Activated CD4-positive, CD25-positive, alpha-beta regulatory T cell (primary cell): ENCODE results near the gene OR1L6.

Experiments used
- DNase-seq, 4 experiments: peaks; one replicate each; lab custom pipeline; 2025; lab: John Stamatoyannopoulos, UW

The OR1L6 gene, protein sequence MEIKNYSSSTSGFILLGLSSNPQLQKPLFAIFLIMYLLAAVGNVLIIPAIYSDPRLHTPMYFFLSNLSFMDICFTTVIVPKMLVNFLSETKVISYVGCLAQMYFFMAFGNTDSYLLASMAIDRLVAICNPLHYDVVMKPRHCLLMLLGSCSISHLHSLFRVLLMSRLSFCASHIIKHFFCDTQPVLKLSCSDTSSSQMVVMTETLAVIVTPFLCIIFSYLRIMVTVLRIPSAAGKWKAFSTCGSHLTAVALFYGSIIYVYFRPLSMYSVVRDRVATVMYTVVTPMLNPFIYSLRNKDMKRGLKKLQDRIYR

DNA sequence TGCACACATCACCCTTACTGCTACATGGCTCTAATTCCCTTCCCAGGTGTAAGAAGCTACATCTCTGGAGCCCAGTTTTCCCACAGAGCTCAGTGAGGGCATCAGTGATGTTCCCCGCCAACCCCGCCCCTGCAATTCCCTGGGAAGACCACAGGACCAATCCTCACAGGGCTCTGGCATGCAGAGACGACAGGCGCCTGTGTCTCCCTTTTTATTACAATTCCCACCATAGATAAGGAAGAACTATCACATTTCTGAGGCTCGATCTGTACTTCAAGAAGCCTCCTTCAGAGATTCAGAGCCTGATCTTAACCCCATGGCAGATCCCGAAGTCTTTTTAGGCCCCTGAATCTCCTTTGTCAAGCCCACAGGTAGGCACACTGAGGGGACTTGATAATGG is at the start of gene OR1L6:
TSS of gene OR1L6 (plus strand) at position 301 of the 400 bp plus-strand sequence. CDS start 7,545 bp downstream, outside the sequence.
- no peak for DNase-seq

DNA sequence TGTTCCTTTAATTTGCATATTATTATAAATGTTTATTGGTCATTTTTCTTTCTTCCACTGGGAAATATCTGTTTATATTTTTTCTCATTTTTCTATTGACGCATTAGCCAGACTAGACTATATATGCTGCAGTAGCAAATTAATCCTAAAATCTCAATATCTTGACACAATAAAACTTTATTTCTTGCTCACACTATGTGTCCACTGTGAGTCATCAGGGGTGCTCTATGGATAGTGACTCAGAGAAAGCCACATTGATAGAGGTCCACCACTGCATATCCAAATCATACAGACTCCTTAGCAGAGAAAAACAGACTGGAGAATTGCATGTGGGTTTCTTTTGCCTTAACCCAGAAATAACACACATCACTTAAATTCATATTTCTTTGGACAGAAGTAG is 46.4 kb upstream of the OR1L6 start:
- DNase-seq: no peak

- DNase-seq: no peak
Observed at GRCh38 chr9:122718038-122718437, 24.1 kb upstream of the OR1L6 start.

DNA sequence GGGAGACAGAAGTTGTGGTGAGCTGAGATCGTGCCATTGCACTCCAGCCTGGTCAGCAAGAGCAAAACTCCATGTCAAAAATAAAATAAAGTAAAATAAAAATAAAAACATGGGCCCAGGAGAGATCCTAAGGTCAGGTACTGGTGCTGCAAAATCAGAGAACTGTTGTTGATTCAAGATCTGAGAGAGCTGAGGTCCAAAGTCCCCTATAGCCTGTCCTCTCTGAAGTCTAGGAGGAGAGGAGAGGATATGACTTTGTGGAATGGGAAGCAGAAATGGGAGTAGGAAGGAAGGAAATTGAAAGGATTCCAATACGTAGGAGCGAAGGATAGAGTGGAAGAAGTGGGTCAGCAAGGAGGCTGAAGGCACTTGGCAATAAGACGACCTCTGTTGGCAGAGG is 22.9 kb upstream of the OR1L6 start:
- no peak for DNase-seq

GRCh38 chr9:122723690-122724089 is 18.4 kb upstream of the OR1L6 start, which contains the start of gene OR1L4:
Gene OR1L4 (plus strand): TSS chr9:122723990. CDS start chr9:122723990, 0 bp downstream.
- no peak for DNase-seq

DNA sequence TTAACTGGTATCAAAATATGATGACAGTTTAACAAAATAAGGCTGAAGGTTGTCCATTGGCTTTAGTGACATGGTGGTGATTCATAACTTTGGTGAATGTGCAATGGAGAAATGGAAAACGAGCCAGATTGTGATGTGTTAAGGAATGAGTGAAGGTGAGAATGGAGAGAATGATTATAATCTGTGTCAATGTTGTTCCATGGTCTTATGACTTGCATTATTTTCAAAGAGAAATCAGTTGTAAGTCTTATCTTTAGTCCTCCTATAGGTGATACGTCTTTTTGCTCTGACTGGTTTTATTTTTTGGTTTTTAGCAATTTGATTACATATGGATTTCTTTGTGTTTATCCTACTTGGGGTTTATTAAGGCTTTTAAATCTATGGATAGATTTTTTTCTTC is 12.7 kb downstream of the OR1L6 start:
- no peak for DNase-seq

DNA sequence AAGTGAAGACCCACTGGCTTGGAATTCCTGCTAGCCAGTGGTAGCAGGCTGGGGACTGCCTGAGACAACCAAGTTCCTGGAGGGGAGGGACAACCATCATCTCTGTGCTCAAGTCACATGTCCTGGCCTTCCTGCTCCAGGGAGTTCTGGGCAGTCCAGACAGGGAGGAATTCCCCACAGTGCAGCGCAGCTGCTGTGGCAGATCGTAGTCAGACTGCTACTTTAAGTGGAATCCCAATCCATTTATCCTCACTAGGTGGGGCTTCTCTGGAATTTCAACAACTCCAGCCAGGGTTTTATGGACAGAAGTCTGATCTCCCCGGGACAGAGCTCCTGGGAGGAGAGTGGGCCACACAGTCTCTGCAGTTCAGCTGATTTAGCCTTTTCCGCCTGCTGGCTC is 25.7 kb downstream of the OR1L6 start:
- no peak for DNase-seq

- DNase-seq: no peak
Observed at GRCh38 chr9:122777052-122777451, 34.9 kb downstream of the OR1L6 start.

DNA sequence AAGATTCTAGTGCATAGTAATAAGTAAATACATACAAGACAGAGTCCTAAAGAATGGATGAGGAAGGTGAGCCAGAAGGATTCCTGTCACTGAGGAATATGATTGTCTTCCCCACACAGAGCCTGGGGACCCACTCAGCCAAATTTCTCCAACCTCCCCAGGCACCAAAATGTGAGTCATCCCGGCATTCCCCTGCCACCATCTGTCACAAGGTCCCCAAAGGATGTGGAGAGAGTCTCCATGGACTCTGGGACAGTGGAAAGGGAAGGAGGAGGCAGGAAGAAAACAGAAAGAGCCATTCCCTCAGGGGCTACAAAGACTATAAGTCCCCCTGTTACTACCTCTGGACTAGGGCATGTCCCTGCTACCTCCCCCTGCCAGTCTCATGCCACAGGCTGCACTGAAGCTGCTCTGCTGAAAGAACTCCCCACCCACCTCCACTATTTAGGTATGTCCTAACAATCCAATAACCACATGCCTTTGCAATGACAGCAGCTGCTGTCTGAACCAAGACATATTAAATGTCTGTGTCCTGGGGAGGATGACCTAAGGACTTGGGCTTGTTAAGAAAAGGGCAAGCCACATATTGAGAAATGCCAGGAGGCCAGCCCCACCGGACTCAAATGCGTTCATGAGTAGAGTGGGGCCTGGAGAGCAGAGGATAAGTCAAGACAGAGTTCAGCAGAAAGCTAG is 36.0 kb downstream of the OR1L6 start:
- DNase-seq: no peak

- no peak for DNase-seq
Observed at GRCh38 chr9:122779181-122779580, 37.1 kb downstream of the OR1L6 start.

DNA sequence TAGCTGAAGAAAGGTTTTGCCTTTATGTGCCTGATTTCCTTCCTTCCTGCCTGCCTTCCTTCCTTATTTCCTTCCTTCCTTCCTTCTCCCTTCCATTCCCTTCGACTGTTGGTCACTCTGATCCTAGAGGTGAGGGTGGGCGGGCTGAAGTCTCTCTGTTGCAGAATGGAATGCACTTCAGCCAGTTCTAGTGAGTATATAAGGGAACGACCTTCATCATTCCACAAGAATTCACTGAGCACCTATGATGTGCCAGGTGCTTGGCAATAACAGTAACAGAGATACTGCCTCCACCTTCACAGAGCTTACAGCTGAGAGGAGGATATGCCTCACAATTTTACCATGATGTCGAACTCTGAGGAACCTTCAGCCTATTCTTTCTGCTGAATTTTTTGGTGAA is 37.9 kb downstream of the OR1L6 start:
- DNase-seq: no peak

- DNase-seq: no peak
Observed at GRCh38 chr9:122781671-122782070, 39.6 kb downstream of the OR1L6 start.

- DNase-seq: no peak
Observed at GRCh38 chr9:122785269-122785668, 43.2 kb downstream of the OR1L6 start.

DNA sequence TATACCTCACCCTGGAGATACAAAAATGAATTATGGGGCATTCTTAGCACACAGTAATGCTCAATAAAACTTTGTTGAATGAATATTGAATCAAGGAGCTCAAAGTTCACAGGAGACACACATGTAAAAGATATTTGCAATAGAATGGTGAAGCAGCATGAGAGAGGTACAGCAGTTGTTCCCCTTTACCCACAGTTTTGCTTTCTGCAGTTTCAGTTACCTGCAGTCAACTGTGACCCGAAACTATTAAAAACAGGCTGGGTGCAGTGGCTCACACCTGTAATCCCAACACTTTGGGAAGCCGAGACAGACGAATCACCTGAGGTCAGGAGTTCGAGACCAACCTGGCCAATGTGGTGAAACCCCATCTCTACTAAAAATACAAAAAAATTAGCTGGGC is 44.2 kb downstream of the OR1L6 start:
- DNase-seq: no peak

DNA sequence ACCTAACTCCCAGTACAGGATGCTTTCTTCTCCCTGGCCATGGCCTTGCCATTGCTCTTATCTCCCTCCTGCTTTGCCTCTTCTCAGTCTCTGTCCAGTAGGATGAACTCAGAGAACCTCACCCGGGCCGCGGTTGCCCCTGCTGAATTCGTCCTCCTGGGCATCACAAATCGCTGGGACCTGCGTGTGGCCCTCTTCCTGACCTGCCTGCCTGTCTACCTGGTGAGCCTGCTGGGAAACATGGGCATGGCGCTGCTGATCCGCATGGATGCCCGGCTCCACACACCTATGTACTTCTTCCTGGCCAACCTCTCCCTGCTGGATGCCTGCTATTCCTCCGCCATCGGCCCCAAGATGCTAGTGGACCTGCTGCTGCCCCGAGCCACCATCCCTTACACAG is 46.7 kb downstream of the OR1L6 start, which contains the start of gene OR5C1:
TSS of gene OR5C1 (plus strand) at position 103 of the 400 bp plus-strand sequence. CDS start at position 103, 0 bp downstream.
- no peak for DNase-seq

GRCh38 chr9:122789256-122790046 is 47.3 kb downstream of the OR1L6 start:
- DNase-seq: no peak

DNA sequence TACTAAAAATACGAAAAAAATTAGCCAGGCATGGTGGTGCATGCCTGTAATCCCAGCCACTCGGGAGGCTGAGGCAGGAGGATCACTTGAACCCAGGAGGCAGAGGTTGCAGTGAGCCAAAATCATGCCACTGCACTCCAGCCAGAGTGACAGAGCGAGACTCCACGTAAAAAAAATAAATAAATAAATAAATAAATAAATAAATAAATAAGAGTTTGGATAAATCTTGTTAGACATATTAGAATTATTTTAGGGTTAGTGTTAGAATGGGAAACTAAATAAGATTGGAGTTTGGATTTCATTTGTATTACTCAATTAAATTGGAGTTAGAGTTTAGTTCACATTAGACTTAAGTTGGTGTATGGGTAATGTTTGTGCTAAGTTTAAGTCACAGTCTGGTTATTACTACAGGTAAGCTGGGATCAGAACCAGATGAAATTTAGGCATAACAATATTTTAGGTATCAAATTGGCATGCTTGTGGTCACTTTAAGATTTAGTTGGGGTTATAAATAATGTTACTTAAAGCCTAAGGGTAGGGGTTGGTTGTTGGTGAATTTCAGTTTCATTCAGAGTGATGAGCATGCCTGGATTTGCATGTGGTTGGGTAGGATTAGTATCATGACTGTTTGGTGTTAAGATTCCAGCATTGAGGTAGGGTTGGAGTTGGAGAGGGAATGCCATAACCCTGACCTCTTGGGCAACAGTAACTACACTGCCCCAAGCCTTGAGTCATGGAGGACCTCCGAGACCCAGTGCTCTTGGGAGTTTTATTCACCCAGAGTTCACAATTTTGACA is 50.0 kb downstream of the OR1L6 start:
- no peak for DNase-seq

DNA sequence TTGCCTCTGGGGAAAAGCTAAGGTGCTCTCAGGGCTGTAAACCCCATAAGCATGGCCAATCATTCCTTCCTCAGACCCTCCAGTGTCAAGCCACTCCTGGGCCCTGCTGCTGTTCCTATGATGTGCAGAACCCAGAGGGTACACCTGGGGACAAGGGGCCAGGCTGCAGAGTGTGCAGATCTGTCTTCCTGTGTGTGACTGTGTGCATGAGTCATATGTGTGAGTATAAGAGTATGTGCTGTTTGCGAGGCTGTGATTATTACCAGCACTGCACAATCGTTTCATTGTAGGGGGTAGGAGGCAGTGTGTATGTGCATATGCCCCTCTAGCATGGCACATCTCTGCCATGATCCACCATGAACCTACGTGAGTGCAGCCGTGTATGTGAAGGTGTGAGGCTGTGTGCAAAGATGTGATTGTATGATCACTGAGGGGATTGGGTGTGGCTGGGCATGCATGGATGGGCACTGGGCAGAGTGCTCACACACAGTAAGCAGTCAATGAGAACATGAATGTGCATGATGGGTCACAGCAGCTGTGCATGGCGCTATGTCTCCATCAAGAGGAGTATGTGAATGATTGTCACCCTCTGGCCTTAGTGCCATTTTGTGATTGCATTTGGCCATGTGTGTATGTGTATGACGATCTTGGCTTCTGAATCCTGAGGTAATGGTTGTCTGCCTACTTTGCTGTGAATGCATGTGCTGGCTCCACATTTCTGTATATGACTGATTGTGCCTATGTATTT is 55.4 kb downstream of the OR1L6 start:
- DNase-seq: no peak
